Hematopoietic multipotent progenitor cell treated with erythropoietin and hydrocortisone succinate and interleukin-3 and kit ligand, for 17 days (in vitro differentiated cells): ENCODE results near the gene C12orf57.
A peak's percentile ranks its signal among the peaks of the same experiment; 100 is the strongest.
"Not testable (repeated sequence)": the region's sequence is repeated elsewhere in the genome, so short reads cannot be mapped to it uniquely, and the experiment has no call there.

ENCODE experiments used
- DNase-seq: peaks from one replicate; pipeline ENCODE4 v3.0.0-alpha.2; 2015; ENCODE audit warnings: low spot score

Gene C12orf57

DNA sequence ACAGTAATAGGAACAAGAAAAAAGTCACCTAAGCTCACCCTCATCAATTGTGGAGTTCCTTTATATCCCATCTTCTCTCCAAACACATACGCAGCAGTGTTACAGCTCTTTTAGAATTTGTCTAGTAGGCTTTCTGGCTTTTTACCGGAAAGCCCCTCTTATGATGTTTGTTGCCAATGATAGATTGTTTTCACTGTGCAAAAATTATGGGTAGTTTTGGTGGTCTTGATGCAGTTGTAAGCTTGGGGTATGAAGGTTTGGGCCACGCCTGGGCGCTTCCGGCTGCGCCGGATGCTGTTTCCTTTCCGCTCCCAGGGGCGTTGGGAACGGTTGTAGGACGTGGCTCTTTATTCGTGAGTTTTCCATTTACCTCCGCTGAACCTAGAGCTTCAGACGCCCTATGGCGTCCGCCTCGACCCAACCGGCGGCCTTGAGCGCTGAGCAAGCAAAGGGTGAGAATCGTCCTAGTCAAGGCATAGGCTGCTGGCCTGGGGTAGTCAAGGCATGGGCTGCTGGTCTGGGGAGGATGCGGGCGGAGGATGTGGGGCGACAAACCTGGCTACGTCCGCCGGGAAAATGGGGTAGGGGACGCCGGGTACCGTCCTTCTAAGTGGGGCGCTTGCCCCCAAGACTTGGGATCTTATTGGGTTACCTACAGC is at the start of gene C12orf57, which contains the start of gene RNU7-1:
Gene C12orf57, plus strand, starts transcription at position 301 of the 659 bp plus-strand sequence. Its CDS starts 100 bp downstream, at position 401.
Gene RNU7-1, plus strand, starts transcription at position 95 of the 659 bp plus-strand sequence.
- DNase-seq: no peak

- no peak for DNase-seq
These were observed 49.5 kb upstream of the C12orf57 start for GRCh38 chr12:6894321-6894720.

GRCh38 chr12:6896846-6897435 is 46.9 kb upstream of the C12orf57 start:
- no peak for DNase-seq

DNA sequence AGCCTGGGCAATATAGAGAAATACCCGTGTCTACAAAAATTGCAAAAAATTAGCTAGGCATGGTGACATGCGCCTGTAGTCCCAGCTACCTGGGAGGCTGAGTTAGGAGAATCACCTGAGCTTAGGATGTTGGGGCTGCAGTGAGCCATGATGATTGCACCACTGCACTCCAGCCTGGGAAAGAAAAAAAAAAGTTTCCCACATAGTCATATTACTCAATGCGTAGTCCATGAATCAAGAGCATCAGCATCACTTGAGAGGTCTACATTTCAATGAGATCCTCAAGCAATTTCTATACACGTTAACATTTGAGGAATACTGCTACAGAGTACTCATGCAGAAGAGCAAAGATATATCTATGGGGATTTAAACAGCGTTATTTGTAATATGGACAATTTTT is 44.4 kb upstream of the C12orf57 start:
- DNase-seq: no peak

DNA sequence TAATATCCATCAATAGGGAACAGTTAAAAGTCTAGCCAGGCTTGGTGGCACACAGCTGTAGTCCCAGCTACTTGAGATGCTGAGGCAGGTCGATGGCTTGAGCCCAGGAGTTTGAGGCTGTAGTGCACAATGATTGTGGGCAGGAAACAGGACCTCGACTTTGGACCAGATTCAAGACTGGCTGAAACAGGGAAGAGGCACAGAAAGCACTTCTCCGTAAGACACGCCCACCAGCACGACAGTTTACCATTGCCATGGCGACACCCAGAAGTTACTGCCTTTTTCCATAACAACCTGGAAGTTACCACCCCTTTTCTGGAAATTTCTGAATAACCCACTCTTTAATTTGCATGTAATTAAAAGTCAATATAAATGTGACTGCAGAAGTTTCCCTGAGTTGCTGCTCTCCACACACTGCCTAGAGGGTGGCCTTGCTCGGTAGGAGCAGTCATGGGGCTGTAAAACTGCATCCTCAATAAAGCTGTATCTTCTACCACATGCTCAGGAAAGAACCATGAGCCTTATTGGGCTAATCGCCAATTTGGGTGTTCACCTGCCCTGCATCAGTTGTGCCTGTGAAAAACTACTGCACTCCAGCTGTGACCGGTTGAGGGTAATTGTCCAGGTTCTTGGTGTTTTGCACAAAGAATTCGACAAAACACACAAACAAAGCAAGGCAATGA is 43.8 kb upstream of the C12orf57 start:
- no peak for DNase-seq

- DNase-seq: no peak
These were observed 41.4 kb upstream of the C12orf57 start for GRCh38 chr12:6902448-6902847.

DNA sequence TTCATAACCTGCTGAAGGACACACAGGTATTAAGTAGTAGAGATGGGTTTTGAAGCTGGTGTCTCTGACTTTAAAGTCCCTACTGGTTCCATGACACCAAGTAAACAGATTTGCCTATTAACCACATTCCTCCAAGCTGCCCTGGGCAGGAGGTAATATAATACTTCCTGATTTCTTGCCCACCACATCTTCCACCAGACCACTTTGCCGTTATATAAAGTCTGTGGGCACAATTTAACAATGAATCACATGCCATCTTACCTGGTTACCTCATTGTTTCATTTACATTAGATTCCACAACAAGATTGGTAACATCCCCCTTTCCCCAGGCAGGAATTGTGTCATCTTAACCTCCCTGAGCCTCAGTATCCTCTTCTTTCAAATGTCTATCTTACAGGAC is 40.1 kb upstream of the C12orf57 start:
- DNase-seq: no peak

DNA sequence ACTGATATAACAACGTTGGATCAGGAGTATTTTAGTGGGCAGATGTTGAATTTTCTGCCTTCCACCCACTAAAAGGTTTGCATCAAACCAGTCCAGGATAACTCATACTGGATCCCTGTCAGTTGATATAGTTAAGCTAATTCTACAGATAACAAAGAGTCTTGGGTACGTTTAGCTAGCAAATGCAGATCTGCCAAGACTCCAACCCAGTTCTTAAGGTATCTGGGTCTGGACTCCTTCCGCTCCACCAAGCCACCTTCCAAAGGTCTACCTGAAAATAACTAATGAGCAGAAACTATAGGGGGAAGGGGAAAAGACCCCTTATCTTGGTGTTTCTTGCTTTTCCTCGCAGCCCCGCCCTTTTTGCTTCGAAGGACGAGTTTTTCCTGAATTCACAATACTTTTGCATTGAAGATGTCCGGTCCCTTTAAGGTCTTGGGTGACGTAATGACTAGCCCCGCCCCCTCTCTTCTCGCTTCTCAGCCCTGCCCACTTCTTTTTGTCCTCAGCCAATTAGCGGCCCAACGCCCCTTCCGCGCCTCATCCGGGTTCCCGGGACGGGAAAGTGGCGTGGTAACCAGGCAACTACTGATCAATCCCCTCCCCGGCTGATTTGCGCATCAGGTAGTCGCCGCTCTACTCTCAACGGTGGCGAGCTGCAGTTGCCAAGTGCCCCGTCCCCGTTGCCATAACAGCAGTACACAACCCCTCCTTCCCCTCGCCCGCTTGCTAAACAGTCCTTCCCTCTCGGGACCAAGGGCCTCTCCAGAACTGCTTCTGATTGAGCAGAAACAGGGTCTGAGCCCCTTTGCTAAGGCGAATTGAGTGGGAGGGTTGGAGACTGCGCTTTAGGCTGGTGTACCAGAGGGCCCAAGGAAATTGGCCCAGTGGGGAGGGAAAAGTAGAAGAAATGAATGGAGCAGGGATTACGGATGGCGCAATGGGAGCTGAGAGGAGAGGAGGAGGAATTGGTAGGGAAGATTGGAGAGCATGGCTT is 39.2 kb upstream of the C12orf57 start, which contains the start of gene LRRC23:
Gene LRRC23, plus strand, starts transcription at position 543 of the 997 bp plus-strand sequence. CDS start 812 bp downstream, outside the sequence.
- peak; percentile 94 for DNase-seq

DNA sequence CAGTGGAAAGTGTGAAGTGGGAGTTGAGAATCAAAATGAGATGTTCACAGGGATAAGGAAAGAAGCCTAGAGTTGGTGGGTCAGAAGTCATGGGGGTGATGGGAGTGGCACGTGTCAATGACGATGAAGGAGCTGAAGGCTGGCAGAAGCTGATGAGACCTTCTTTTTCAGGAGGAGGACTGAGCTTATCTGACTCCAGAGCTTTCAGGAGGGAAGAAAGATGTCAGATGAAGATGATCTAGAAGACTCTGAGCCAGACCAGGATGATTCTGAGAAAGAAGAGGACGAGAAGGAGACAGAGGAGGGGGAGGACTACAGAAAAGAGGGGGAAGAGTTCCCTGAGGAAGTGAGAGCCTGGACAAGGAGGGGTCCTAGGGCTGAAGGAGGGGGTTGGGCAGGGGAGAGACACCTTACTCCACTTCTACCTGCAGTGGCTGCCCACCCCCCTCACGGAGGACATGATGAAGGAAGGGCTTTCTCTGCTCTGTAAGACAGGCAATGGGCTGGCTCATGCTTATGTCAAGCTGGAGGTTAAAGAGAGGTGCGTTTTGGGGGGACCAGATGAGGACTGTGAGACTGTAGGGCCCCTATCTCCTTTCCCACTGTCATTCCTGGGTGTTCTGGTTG is 38.3 kb upstream of the C12orf57 start:
- DNase-seq: no peak

GRCh38 chr12:6908141-6908540 is 35.7 kb upstream of the C12orf57 start:
- not testable (repeated sequence) for DNase-seq

- no peak for DNase-seq
These were observed 34.2 kb upstream of the C12orf57 start for GRCh38 chr12:6909421-6910145.

- no peak for DNase-seq
These were observed 31.5 kb upstream of the C12orf57 start for GRCh38 chr12:6912164-6912935.

GRCh38 chr12:6914246-6914946 is 29.4 kb upstream of the C12orf57 start, which contains the start of gene ENO2:
ENO2 (plus strand) TSS chr12:6914580; CDS start chr12:6915833, 1,253 bp downstream.
- peak; percentile 37 for DNase-seq

- no peak for DNase-seq
These were observed 28.7 kb upstream of the C12orf57 start for GRCh38 chr12:6914947-6915788.

- no peak for DNase-seq
These were observed 28.0 kb upstream of the C12orf57 start for GRCh38 chr12:6915789-6916285.

DNA sequence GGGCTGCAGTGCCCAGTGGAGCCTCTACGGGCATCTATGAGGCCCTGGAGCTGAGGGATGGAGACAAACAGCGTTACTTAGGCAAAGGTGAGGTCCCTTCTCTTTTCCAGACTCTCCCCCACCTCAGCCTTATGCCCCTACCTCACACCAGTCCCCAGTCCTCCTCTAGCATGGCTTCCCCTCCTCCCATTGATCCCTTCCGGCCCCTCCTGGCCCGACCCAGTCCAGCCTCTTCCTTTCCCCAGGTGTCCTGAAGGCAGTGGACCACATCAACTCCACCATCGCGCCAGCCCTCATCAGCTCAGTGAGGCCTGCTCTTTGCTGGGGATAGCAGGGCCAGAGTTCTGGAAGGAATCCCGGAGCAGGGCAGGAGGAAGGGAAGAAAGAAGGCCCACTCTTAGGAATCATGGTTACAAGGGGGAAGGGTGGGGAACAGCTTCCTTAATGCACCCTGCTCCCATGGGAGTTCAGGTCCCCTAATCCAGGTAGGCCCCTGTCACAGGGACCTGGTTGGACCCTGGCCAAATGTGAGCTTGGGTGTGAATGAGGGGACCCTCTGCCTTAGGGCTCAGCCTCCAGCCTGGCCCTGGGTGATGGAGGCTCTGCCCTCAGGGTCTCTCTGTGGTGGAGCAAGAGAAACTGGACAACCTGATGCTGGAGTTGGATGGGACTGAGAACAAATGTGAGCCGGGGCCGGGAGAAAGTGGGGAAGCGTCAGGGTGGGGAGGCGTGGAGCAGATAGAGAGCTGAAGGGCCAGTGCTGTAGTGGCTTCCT is 27.2 kb upstream of the C12orf57 start:
- no peak for DNase-seq
